SK-N-SH treated with all-trans-retinoic acid at 6 μM for 48 hours (cell line): Measurements from ENCODE around the gene EEFSEC.

Source experiments
- ATAC-seq: fragments of 200-7000 bp; cut with Tn5 transposase; 3 replicates; pipeline ENCODE4 v1.9.1; 2020; ENCODE audit warnings: mild to moderate bottlenecking, moderate library complexity
- ARNTL ChIP-seq: fragments of 450-650 bp; formaldehyde crosslinking; IDR thresholded peaks from 2 replicates; pipeline ENCODE4 v1.5.0; 2020; ENCODE audit warnings: low read depth, mild to moderate bottlenecking, moderate library complexity, borderline replicate concordance
- CREB5 ChIP-seq: fragments of 250-450 bp; sonication (Bioruptor Pico); IDR thresholded peaks from 2 replicates; pipeline ENCODE4 v1.5.1; 2020; ENCODE audit warnings: low read depth, mild to moderate bottlenecking, moderate library complexity
- CSDC2 ChIP-seq: fragments of 250-450 bp; sonication (Bioruptor Pico); IDR thresholded peaks from 2 replicates; pipeline ENCODE4 v1.5.0; 2020; ENCODE audit warnings: mild to moderate bottlenecking, moderate library complexity
- CSRNP3 ChIP-seq: fragments of 250-450 bp; sonication (Bioruptor Pico); IDR thresholded peaks from 2 replicates; pipeline ENCODE4 v1.5.1; 2021; ENCODE audit warnings: mild to moderate bottlenecking, moderate library complexity
- OSR1 ChIP-seq: fragments of 250-450 bp; sonication (Bioruptor Pico); IDR thresholded peaks from 2 replicates; pipeline ENCODE4 v1.8.0; 2022; ENCODE audit warnings: moderate library complexity, mild to moderate bottlenecking, inconsistent platforms
- PATZ1 ChIP-seq: fragments of 250-450 bp; sonication (Bioruptor Pico); IDR thresholded peaks from 2 replicates; pipeline ENCODE4 v1.8.0; 2020; ENCODE audit warnings: mild to moderate bottlenecking, moderate library complexity, borderline replicate concordance
- POU6F1 ChIP-seq: fragments of 250-450 bp; sonication (Bioruptor Pico); IDR thresholded peaks from 2 replicates; pipeline ENCODE4 v1.8.0; 2021; ENCODE audit warnings: low read depth, mild to moderate bottlenecking, moderate library complexity, borderline replicate concordance
- SNAI2 ChIP-seq: fragments of 250-450 bp; sonication (Bioruptor Pico); IDR thresholded peaks from 2 replicates; pipeline ENCODE4 v1.5.0; 2020; ENCODE audit warnings: mild to moderate bottlenecking, moderate library complexity
- TCF4 ChIP-seq: fragments of 250-450 bp; sonication (Bioruptor Pico); IDR thresholded peaks from 2 replicates; pipeline ENCODE4 v1.8.0; 2021; ENCODE audit warnings: mild to moderate bottlenecking, moderate library complexity, borderline replicate concordance
- TOX ChIP-seq: fragments of 250-450 bp; sonication (Bioruptor Pico); IDR thresholded peaks from 2 replicates; pipeline ENCODE4 v1.8.0; 2021; ENCODE audit warnings: mild to moderate bottlenecking, moderate library complexity, borderline replicate concordance
- TSHZ2 ChIP-seq: fragments of 250-450 bp; sonication (Bioruptor Pico); IDR thresholded peaks from 2 replicates; pipeline ENCODE4 v1.5.0; 2020; ENCODE audit warnings: mild to moderate bottlenecking, moderate library complexity
- ZC3H10 ChIP-seq: fragments of 250-450 bp; sonication (Bioruptor Pico); IDR thresholded peaks from 2 replicates; pipeline ENCODE4 v1.5.1; 2021; ENCODE audit warnings: mild to moderate bottlenecking, moderate library complexity
- ZFP3 ChIP-seq: fragments of 250-450 bp; sonication (Bioruptor Pico); IDR thresholded peaks from 2 replicates; pipeline ENCODE4 v1.5.0; 2020; ENCODE audit warnings: mild to moderate bottlenecking, moderate library complexity
- ZFP30 ChIP-seq: fragments of 450-650 bp; formaldehyde crosslinking; IDR thresholded peaks from 2 replicates; pipeline ENCODE4 v1.5.0; 2022; ENCODE audit warnings: mild to moderate bottlenecking, moderate library complexity
- ZNF565 ChIP-seq: fragments of 450-650 bp; formaldehyde crosslinking; conservative IDR thresholded peaks from 2 replicates; pipeline ENCODE4 v1.5.0; 2020; ENCODE audit warnings: low read depth, mild to moderate bottlenecking, moderate library complexity
- ZNF70 ChIP-seq: fragments of 450-650 bp; formaldehyde crosslinking; IDR thresholded peaks from 2 replicates; pipeline ENCODE4 v1.5.0; 2020; ENCODE audit warnings: mild to moderate bottlenecking, moderate library complexity
- ZNF8 ChIP-seq: fragments of 450-650 bp; formaldehyde crosslinking; IDR thresholded peaks from 2 replicates; pipeline ENCODE4 v1.5.0; 2020; ENCODE audit warnings: mild to moderate bottlenecking, moderate library complexity

EEFSEC gene

GRCh38 chr3:128112357-128112968 is 40.8 kb upstream of the EEFSEC start (continued):
- TF ChIP-seq TSHZ2 (CRISPR knock-in tag) (peak; percentile 86), ZNF70 (CRISPR knock-in tag) (no peak), ZFP30 (CRISPR knock-in tag) (no peak), ZC3H10 (no peak), CREB5 (CRISPR knock-in tag) (peak; percentile 96), TOX (CRISPR knock-in tag) (peak; percentile 34; the same call in 1 of the 2 replicates), TCF4 (CRISPR knock-in tag) (0 out of 2 replicates have a peak, but pooled peaks have one; percentile 72), ZFP3 (peak; percentile 42; the same call in 1 of the 2 replicates)

GRCh38 chr3:128113817-128114794 is 39.2 kb upstream of the EEFSEC start:
- ATAC-seq: no peak
- TF ChIP-seq CSRNP3 (CRISPR knock-in tag) (no peak), OSR1 (CRISPR knock-in tag) (no peak), ZNF565 (CRISPR knock-in tag) (no peak), ZNF8 (CRISPR knock-in tag) (no peak), CSDC2 (CRISPR knock-in tag) (no peak), ZNF70 (CRISPR knock-in tag) (no peak), POU6F1 (CRISPR knock-in tag) (no peak), ZFP30 (CRISPR knock-in tag) (no peak), TSHZ2 (CRISPR knock-in tag) (no peak), PATZ1 (CRISPR knock-in tag) (no peak), ARNTL (no peak), SNAI2 (no peak)
- TF ChIP-seq, all 23 proteins: peak for 0
